IMR-90 (cell line): ENCODE measurements around the gene SLAMF1. TPM values are rescaled to one million over a fixed set of nuclear protein-coding genes. Genes with fewer than 3 reads are reported as not detected.

Source experiments
- ATAC-seq: fragments of 200-7000 bp; cut with Tn5 transposase; 2 replicates; pipeline ENCODE4 v1.9.1; 2020; ENCODE audit warnings: low read depth, mild to moderate bottlenecking, moderate library complexity
- BruUV-seq: library from RNA; stranded (reverse); fragments of 400-500 nt; replicated peaks from 2 replicates; lab custom pipeline; 2021; lab: Mats Ljungman, UMichigan
- CTCF ChIA-PET: fragments of 300-600 bp; formaldehyde crosslinking; extraction: SDS; loops from one replicate; lab custom pipeline; 2021; ENCODE audit warnings: antibody characterized with exemption; lab: Yijun Ruan, JAX
- POLR2A ChIA-PET: fragments of 300-600 bp; sonication (Branson Sonifier 250); formaldehyde crosslinking; loops from one replicate; lab custom pipeline; 2022; ENCODE audit warnings: antibody characterized with exemption; ENCODE audit not compliant: unreplicated experiment; lab: Charles Lee
- DNase-seq: peaks from one replicate; pipeline ENCODE4 v3.0.0; 2013
- H2AFZ ChIP-seq: replicated peaks from 2 replicates; pipeline ENCODE3; 2013; ENCODE audit warnings: low read length, mild to moderate bottlenecking; ENCODE audit not compliant: poor library complexity
- H2AK5ac ChIP-seq: 2 replicates; pipeline ENCODE4 v1.6.1; 2013; ENCODE audit warnings: low read depth, low read length, inconsistent platforms
- H2AK9ac ChIP-seq: replicated peaks from 2 replicates; pipeline ENCODE3; 2013; ENCODE audit warnings: mild to moderate bottlenecking, low read depth, low read length, moderate library complexity; ENCODE audit not compliant: poor library complexity
- H2BK120ac ChIP-seq: 2 replicates; pipeline ENCODE4 v1.6.1; 2013; ENCODE audit warnings: low read depth, low read length, inconsistent platforms
- H2BK15ac ChIP-seq: 3 replicates; pipeline ENCODE4 v1.6.1; 2013; ENCODE audit warnings: low read depth, low read length, inconsistent platforms
- H2BK20ac ChIP-seq: 2 replicates; pipeline ENCODE4 v1.6.1; 2013; ENCODE audit warnings: low read depth, mild to moderate bottlenecking, inconsistent platforms, low read length, moderate library complexity
- H2BK5ac ChIP-seq: 2 replicates; pipeline ENCODE4 v1.6.1; 2013; ENCODE audit warnings: mild to moderate bottlenecking, low read depth, low read length, inconsistent platforms; ENCODE audit not compliant: poor library complexity, severe bottlenecking
- H3K14ac ChIP-seq: replicated peaks from 2 replicates; pipeline ENCODE4 v1.6.1; 2013; ENCODE audit warnings: low read depth, low read length, inconsistent platforms
- H3K18ac ChIP-seq: 2 replicates; pipeline ENCODE4 v1.6.1; 2013; ENCODE audit warnings: low read depth, low read length, control low read depth
- H3K23ac ChIP-seq: 2 replicates; pipeline ENCODE4 v1.6.1; 2013; ENCODE audit warnings: low read depth, low read length, inconsistent platforms
- H3K27ac ChIP-seq: 2 replicates; pipeline ENCODE4 v1.5.1; 2013; ENCODE audit warnings: mild to moderate bottlenecking, control low read depth, low read length; ENCODE audit not compliant: insufficient read depth
- H3K27me3 ChIP-seq: 2 replicates; pipeline ENCODE4 v1.6.1; 2013; ENCODE audit warnings: low read length; ENCODE audit not compliant: control insufficient read depth, insufficient read depth
- H3K36me3 ChIP-seq: 2 replicates; pipeline ENCODE4 v1.6.1; 2013; ENCODE audit warnings: low read length, mixed read lengths; ENCODE audit not compliant: control insufficient read depth, insufficient read depth
- H3K4ac ChIP-seq: 2 replicates; pipeline ENCODE4 v1.6.1; 2013; ENCODE audit warnings: low read depth, low read length, inconsistent platforms
- H3K4me1 ChIP-seq: 2 replicates; pipeline ENCODE4 v1.6.1; 2013; ENCODE audit warnings: low read length, mixed read lengths; ENCODE audit not compliant: control insufficient read depth, insufficient read depth
- H3K4me2 ChIP-seq: 2 replicates; pipeline ENCODE4 v1.6.1; 2013; ENCODE audit warnings: low read depth, mild to moderate bottlenecking, control low read depth, low read length, moderate library complexity
- H3K4me3 ChIP-seq: 2 replicates; pipeline ENCODE4 v1.5.1; 2013; ENCODE audit warnings: low read depth, mild to moderate bottlenecking, control low read depth, low read length, moderate library complexity; ENCODE audit not compliant: insufficient read depth
- H3K56ac ChIP-seq: 2 replicates; pipeline ENCODE4 v1.6.1; 2013; ENCODE audit warnings: low read length, inconsistent platforms; ENCODE audit not compliant: insufficient read depth; ENCODE audit errors: extremely low read depth
- H3K79me1 ChIP-seq, 2 experiments: 2 replicates each; pipeline ENCODE4 v1.6.1; 2013; ENCODE audit warnings: low read length in 2 of 2, inconsistent platforms in 1 of 2, low read depth in 1 of 2
- H3K9ac ChIP-seq: 2 replicates; pipeline ENCODE4 v1.6.1; 2013; ENCODE audit warnings: low read depth, low read length, control low read depth
- H3K9me1 ChIP-seq: 2 replicates; pipeline ENCODE4 v1.6.1; 2013; ENCODE audit warnings: low read length, inconsistent platforms; ENCODE audit not compliant: insufficient read depth
- H3K9me3 ChIP-seq: 2 replicates; pipeline ENCODE4 v1.6.1; 2013; ENCODE audit warnings: low read length; ENCODE audit not compliant: control insufficient read depth, insufficient read depth
- H4K20me1 ChIP-seq: 2 replicates; pipeline ENCODE4 v1.6.1; 2013; ENCODE audit warnings: low read length, inconsistent platforms; ENCODE audit not compliant: insufficient read depth
- H4K5ac ChIP-seq: 2 replicates; pipeline ENCODE4 v1.6.1; 2013; ENCODE audit warnings: mild to moderate bottlenecking, low read depth, low read length, control low read depth
- H4K8ac ChIP-seq, 2 experiments: 2 replicates each; pipeline ENCODE4 v1.6.1; 2013; ENCODE audit warnings: low read depth in 2 of 2, low read length in 2 of 2, control low read depth in 1 of 2, inconsistent platforms in 1 of 2
- H4K91ac ChIP-seq: 2 replicates; pipeline ENCODE4 v1.6.1; 2013; ENCODE audit warnings: low read depth, low read length, inconsistent platforms; ENCODE audit not compliant: insufficient read depth
- BHLHE40 ChIP-seq: fragments of 150-350 bp; IDR thresholded peaks from 2 replicates; pipeline ENCODE4 v1.6.1; 2016; ENCODE audit warnings: mild to moderate bottlenecking, low read depth, low read length
- CEBPB ChIP-seq: IDR thresholded peaks from 2 replicates; pipeline ENCODE4 v1.6.1; 2012; ENCODE audit warnings: low read depth, low read length, improper control_type of control experiment
- CHD1 ChIP-seq: IDR thresholded peaks from 2 replicates; pipeline ENCODE4 v1.6.1; 2012; ENCODE audit warnings: low read depth, low read length, improper control_type of control experiment
- FOS ChIP-seq: fragments of 150-350 bp; IDR thresholded peaks from 2 replicates; pipeline ENCODE4 v1.6.1; 2016; ENCODE audit warnings: low read depth, low read length
- MAFK ChIP-seq: IDR thresholded peaks from 2 replicates; pipeline ENCODE4 v1.6.1; 2012; ENCODE audit warnings: low read depth, low read length, improper control_type of control experiment
- MAZ ChIP-seq: IDR thresholded peaks from 2 replicates; pipeline ENCODE4 v1.6.1; 2012; ENCODE audit warnings: low read depth, mild to moderate bottlenecking, low read length, improper control_type of control experiment, moderate library complexity, borderline replicate concordance
- MXI1 ChIP-seq: IDR thresholded peaks from 2 replicates; pipeline ENCODE4 v1.6.1; 2012; ENCODE audit warnings: low read depth, mild to moderate bottlenecking, low read length, moderate library complexity, borderline replicate concordance
- NFE2L2 ChIP-seq: fragments of 150-350 bp; IDR thresholded peaks from 2 replicates; pipeline ENCODE4 v1.6.1; 2016; ENCODE audit warnings: low read depth, mild to moderate bottlenecking, low read length
- POLR2A ChIP-seq: IDR thresholded peaks from 2 replicates; pipeline ENCODE4 v1.6.1; 2012; ENCODE audit warnings: mild to moderate bottlenecking, low read depth, low read length
- RAD21 ChIP-seq: IDR thresholded peaks from 2 replicates; pipeline ENCODE4 v1.6.1; 2012; ENCODE audit warnings: low read length, improper control_type of control experiment
- RCOR1 ChIP-seq: IDR thresholded peaks from 2 replicates; pipeline ENCODE4 v1.6.1; 2012; ENCODE audit warnings: mild to moderate bottlenecking, low read length, improper control_type of control experiment; ENCODE audit not compliant: insufficient replicate concordance
- RFX5 ChIP-seq: IDR thresholded peaks from 2 replicates; pipeline ENCODE4 v1.8.0; 2012; ENCODE audit warnings: low read depth, mild to moderate bottlenecking, low read length, moderate library complexity
- SMC3 ChIP-seq: fragments of 150-350 bp; IDR thresholded peaks from 2 replicates; pipeline ENCODE4 v1.6.1; 2016; ENCODE audit warnings: low read depth, mild to moderate bottlenecking, antibody characterized with exemption, low read length, moderate library complexity
- WGBS, 2 experiments: methylation state at CpG; one replicate each; pipeline versions ENCODE4 v1.1.5 to v1.1.7; 2013; ENCODE audit warnings: missing lambda C conversion rate in 2 of 2; ENCODE audit not compliant: insufficient read length in 1 of 2; ENCODE audit errors: extremely low coverage in 2 of 2; 5-methylcytosine and 5-hydroxymethylcytosine counted together
- dilution Hi-C: fragments of 300-500 bp; cut with HindIII; formaldehyde crosslinking; loops from one replicate; pipeline ENCODE4 v1.14.3; 2018; ENCODE audit warnings: low sequenced_read_pairs; ENCODE audit not compliant: unreplicated experiment
- in situ Hi-C: fragments of 300-500 bp; cut with MboI; formaldehyde crosslinking; loops from 3 replicates; pipeline ENCODE4 v1.14.3; 2019; ENCODE audit warnings: low sequenced_read_pairs, inconsistent platforms, mixed read lengths
- intact Hi-C: fragments of 100-400 bp; cut with micrococcal nuclease; formaldehyde crosslinking; loops from 2 replicates; pipeline ENCODE4 v1.10.0; 2022
- polyA plus RNA-seq, 3 experiments: library from polyadenylated mRNA; depleted of rRNA; stranded (reverse); fragments of >200 nt; gene quantifications; 2 replicates each; pipeline ENCODE4 v1.2.3, GENCODE V29; 2012; ENCODE audit warnings: low replicate concordance in 1 of 3
- total RNA-seq: library from RNA; depleted of rRNA; stranded (reverse); fragments of >200 nt; gene quantifications from 2 replicates; pipeline ENCODE4 v1.2.3, GENCODE V29; 2012
- TF ChIP-seq, protein P1 (sequence below): conservative IDR thresholded peaks from 2 replicates; pipeline ENCODE4 v1.5.1; 2012; ENCODE audit warnings: mild to moderate bottlenecking, low read depth, low read length, improper control_type of control experiment
- TF ChIP-seq, protein P2 (sequence below): fragments of 150-350 bp; IDR thresholded peaks from 2 replicates; pipeline ENCODE4 v1.6.1; 2016; ENCODE audit warnings: low read depth, mild to moderate bottlenecking, low read length, moderate library complexity, borderline replicate concordance
- TF ChIP-seq, protein P3 (sequence below): fragments of 150-350 bp; IDR thresholded peaks from 2 replicates; pipeline ENCODE4 v1.6.1; 2017; ENCODE audit warnings: mild to moderate bottlenecking, antibody characterized with exemption, low read length, low read depth

Gene SLAMF1
- total and polyA plus RNA-seq, 2 of the 4 experiments (the other 2 are of a cell fraction), result not detected

DNA sequence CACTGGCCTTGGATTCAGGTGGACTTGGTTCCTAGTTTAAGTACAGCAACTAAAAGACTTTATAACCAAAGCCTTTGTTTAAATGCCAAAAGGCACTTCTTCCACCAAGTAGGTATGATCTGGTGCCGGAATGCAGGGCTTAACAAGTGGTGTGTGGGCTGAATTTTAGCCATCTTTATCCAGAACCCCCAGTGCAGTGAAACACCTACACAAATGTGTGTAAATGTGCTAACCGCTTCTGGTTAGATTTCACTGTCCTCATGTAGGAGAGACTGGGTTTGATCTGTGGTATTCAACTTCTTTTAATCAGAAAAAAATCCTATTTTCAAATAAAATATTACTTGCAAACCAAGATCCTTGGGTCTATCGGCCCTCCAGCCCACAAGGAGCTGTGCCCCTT is 10.3 kb downstream of the SLAMF1 start:
- intact Hi-C loops, result no loop called here
- Histone ChIP-seq H3K27me3 (no peaks in the 10 kb centered on the region), H3K18ac (no peak overlapping the region), H4K8ac (no peak overlapping the region), H2BK120ac (no peak overlapping the region), H2AFZ (no peak overlapping the region), H3K4me2 (no peak overlapping the region), H2AK5ac (no peak overlapping the region), H2BK15ac (no peak overlapping the region), H3K56ac (no peak overlapping the region), H3K9me3 (no peaks in the 10 kb centered on the region), H2BK20ac (no peak overlapping the region), H3K27ac (no peak overlapping the region), H4K20me1 (no peaks in the 10 kb centered on the region), H4K5ac (no peak overlapping the region), H3K79me1 (no peaks in the 10 kb centered on the region), H3K23ac (no peak overlapping the region), H3K9me1 (no peaks in the 10 kb centered on the region), H3K4ac (no peak overlapping the region), H2AK9ac (no peak overlapping the region), H4K91ac (no peak overlapping the region), H3K4me1 (no peaks in the 10 kb centered on the region), H2BK5ac (no peak overlapping the region), H3K9ac (no peak overlapping the region), H3K14ac (no peak overlapping the region), H3K4me3 (no peak overlapping the region), H3K36me3 (no peaks in the 10 kb centered on the region)
- POLR2A ChIA-PET, result no interaction called here
- WGBS, 2 experiments, result no CpG with 5 or more reads among the region's 3 CpGs
- no peak for ATAC-seq
- BruUV-seq, result no TSS peak
- no peak for DNase-seq
- dilution Hi-C loops, result no loop called here
- CTCF ChIA-PET, result no interaction called here
- in situ Hi-C loops, result no loop called here
- TF ChIP-seq FOS, result no peak
- TF ChIP-seq, protein P1, sequence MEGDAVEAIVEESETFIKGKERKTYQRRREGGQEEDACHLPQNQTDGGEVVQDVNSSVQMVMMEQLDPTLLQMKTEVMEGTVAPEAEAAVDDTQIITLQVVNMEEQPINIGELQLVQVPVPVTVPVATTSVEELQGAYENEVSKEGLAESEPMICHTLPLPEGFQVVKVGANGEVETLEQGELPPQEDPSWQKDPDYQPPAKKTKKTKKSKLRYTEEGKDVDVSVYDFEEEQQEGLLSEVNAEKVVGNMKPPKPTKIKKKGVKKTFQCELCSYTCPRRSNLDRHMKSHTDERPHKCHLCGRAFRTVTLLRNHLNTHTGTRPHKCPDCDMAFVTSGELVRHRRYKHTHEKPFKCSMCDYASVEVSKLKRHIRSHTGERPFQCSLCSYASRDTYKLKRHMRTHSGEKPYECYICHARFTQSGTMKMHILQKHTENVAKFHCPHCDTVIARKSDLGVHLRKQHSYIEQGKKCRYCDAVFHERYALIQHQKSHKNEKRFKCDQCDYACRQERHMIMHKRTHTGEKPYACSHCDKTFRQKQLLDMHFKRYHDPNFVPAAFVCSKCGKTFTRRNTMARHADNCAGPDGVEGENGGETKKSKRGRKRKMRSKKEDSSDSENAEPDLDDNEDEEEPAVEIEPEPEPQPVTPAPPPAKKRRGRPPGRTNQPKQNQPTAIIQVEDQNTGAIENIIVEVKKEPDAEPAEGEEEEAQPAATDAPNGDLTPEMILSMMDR, result no peak
- TF ChIP-seq CEBPB, result no peak
- TF ChIP-seq MXI1, result no peak
- TF ChIP-seq RCOR1, result no peak
- TF ChIP-seq, protein P2, sequence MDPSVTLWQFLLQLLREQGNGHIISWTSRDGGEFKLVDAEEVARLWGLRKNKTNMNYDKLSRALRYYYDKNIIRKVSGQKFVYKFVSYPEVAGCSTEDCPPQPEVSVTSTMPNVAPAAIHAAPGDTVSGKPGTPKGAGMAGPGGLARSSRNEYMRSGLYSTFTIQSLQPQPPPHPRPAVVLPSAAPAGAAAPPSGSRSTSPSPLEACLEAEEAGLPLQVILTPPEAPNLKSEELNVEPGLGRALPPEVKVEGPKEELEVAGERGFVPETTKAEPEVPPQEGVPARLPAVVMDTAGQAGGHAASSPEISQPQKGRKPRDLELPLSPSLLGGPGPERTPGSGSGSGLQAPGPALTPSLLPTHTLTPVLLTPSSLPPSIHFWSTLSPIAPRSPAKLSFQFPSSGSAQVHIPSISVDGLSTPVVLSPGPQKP, result no peak
- no peak for TF ChIP-seq SMC3
- TF ChIP-seq POLR2A, result no peak
- no peak for TF ChIP-seq RFX5
- TF ChIP-seq MAZ, result no peak
- no peak for TF ChIP-seq NFE2L2
- TF ChIP-seq MAFK, result no peak
- TF ChIP-seq BHLHE40, result no peak
- TF ChIP-seq, protein P3, sequence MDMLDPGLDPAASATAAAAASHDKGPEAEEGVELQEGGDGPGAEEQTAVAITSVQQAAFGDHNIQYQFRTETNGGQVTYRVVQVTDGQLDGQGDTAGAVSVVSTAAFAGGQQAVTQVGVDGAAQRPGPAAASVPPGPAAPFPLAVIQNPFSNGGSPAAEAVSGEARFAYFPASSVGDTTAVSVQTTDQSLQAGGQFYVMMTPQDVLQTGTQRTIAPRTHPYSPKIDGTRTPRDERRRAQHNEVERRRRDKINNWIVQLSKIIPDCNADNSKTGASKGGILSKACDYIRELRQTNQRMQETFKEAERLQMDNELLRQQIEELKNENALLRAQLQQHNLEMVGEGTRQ, result no peak
- no peak for TF ChIP-seq CHD1
- no peak for TF ChIP-seq RAD21
